Endodermal cell (in vitro differentiated cells): ENCODE data around the gene TMEM72. TPM values are rescaled to one million over a fixed set of nuclear protein-coding genes. Genes with fewer than 3 reads are reported as not detected.

Experiments used
- DNase-seq: peaks from one replicate; pipeline ENCODE4 v3.0.0-alpha.2; 2017
- H3K27ac ChIP-seq: 2 replicates; pipeline ENCODE4 v1.5.1; 2013; ENCODE audit warnings: mild to moderate bottlenecking, low read depth, low read length, moderate library complexity
- H3K27me3 ChIP-seq: 2 replicates; pipeline ENCODE4 v1.6.1; 2013; ENCODE audit warnings: mild to moderate bottlenecking, low read length, moderate library complexity; ENCODE audit not compliant: insufficient read depth, control insufficient read depth, poor library complexity, severe bottlenecking
- H3K36me3 ChIP-seq: 2 replicates; pipeline ENCODE4 v1.7.0; 2013; ENCODE audit warnings: mild to moderate bottlenecking, low read length, moderate library complexity; ENCODE audit not compliant: control insufficient read depth, insufficient read depth
- H3K4me1 ChIP-seq: one replicate; pipeline ENCODE4 v1.7.0; 2013; ENCODE audit warnings: low read length; ENCODE audit not compliant: control insufficient read depth, insufficient read depth
- H3K4me3 ChIP-seq: 2 replicates; pipeline ENCODE4 v1.5.1; 2013; ENCODE audit warnings: mild to moderate bottlenecking, low read length, moderate library complexity
- H3K9ac ChIP-seq: 2 replicates; pipeline ENCODE4 v1.6.1; 2013; ENCODE audit warnings: mild to moderate bottlenecking, low read length, moderate library complexity; ENCODE audit not compliant: poor library complexity, severe bottlenecking; ENCODE audit errors: extremely low read depth
- H3K9me3 ChIP-seq: 2 replicates; pipeline ENCODE4 v1.6.1; 2013; ENCODE audit warnings: mild to moderate bottlenecking, low read length, moderate library complexity; ENCODE audit not compliant: control insufficient read depth
- H3K27ac Mint-ChIP-seq: 2 replicates; pipeline ENCODE4 v1.8.0; 2020; ENCODE audit warnings: mixed read lengths
- H3K27me3 Mint-ChIP-seq: 2 replicates; pipeline ENCODE4 v1.8.0; 2021; ENCODE audit warnings: mild to moderate bottlenecking, mixed read lengths; ENCODE audit not compliant: insufficient read depth
- H3K36me3 Mint-ChIP-seq: 2 replicates; pipeline ENCODE4 v1.8.0; 2020; ENCODE audit warnings: low read depth, mixed read lengths
- H3K4me1 Mint-ChIP-seq: 2 replicates; pipeline ENCODE4 v1.8.0; 2020; ENCODE audit warnings: mixed read lengths
- H3K4me3 Mint-ChIP-seq: 2 replicates; pipeline ENCODE4 v1.8.0; 2020; ENCODE audit warnings: mild to moderate bottlenecking, moderate library complexity, mixed read lengths
- H3K9me3 Mint-ChIP-seq: 2 replicates; pipeline ENCODE4 v1.8.0; 2020; ENCODE audit warnings: mild to moderate bottlenecking, mixed read lengths
- CTCF ChIP-seq: fragments of 200-600 bp; sonication (generic); conservative IDR thresholded peaks from 2 replicates; pipeline ENCODE4 v1.5.0; 2021; ENCODE audit warnings: antibody characterized with exemption, mild to moderate bottlenecking
- WGBS, 2 experiments: methylation state at CpG; one replicate each; pipeline versions ENCODE4 v1.1.5 to v1.1.7; 2013; ENCODE audit warnings: missing lambda C conversion rate in 2 of 2, mixed read lengths in 1 of 2; ENCODE audit not compliant: insufficient coverage in 1 of 2, insufficient read length in 1 of 2; 5-methylcytosine and 5-hydroxymethylcytosine counted together
- total RNA-seq, 2 donors: library from RNA; stranded (reverse); fragmentation: NEBNext Ultra II Directional in 1 of 2; extraction: Animal tissue kit (Norgen Biotek cat#: 25700) in 1 of 2; gene quantifications; 2 replicates in 1 of 2; 3 replicates in 1 of 2; pipeline ENCODE4 v1.2.1, GENCODE V29; 2021

The TMEM72 gene
- total RNA-seq, 2 donors from 2014 or later: not detected

DNA sequence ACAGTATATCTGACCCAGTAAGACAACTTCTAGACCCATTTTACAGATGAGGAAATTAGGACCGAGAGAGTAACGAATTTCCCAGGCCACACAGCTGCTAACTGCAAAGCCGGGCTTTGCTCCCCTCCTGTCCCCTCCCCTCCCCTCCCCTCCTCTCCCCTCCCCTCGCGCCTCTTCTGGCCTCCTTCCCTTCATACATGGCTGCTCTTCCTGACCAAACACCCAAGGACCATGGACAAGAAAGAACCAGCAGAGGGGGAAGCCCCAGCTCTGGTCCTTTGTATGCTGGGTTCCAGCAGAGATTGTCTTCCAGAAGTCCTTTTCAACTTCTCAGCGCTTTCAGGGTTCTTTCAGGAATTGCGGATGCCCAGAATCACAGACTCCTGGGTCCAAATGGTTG lies 3.6 kb upstream of the TMEM72 start:
- H3K4me3 Mint-ChIP-seq: no peak overlapping the region
- no peaks in the 10 kb centered on the region for H3K27me3 ChIP-seq
- H3K4me1 Mint-ChIP-seq: peaks cover 15% of the 10 kb centered on the region
- H3K4me3 ChIP-seq: no peak overlapping the region
- WGBS, 2 experiments: 90 to 100% methylated on average over 2 to 7 of the region's 7 CpGs
- H3K4me1 ChIP-seq: peaks cover 2% of the 10 kb centered on the region
- no peaks in the 10 kb centered on the region for H3K36me3 ChIP-seq
- H3K27me3 Mint-ChIP-seq: peaks cover 5% of the 10 kb centered on the region
- no peaks in the 10 kb centered on the region for H3K36me3 Mint-ChIP-seq
- DNase-seq: no peak
- H3K27ac ChIP-seq: no peak overlapping the region
- no peak overlapping the region for H3K9ac ChIP-seq
- H3K9me3 Mint-ChIP-seq: no peaks in the 10 kb centered on the region
- no peak for TF ChIP-seq CTCF
- H3K9me3 ChIP-seq: no peaks in the 10 kb centered on the region
- H3K27ac Mint-ChIP-seq: no peak overlapping the region

DNA sequence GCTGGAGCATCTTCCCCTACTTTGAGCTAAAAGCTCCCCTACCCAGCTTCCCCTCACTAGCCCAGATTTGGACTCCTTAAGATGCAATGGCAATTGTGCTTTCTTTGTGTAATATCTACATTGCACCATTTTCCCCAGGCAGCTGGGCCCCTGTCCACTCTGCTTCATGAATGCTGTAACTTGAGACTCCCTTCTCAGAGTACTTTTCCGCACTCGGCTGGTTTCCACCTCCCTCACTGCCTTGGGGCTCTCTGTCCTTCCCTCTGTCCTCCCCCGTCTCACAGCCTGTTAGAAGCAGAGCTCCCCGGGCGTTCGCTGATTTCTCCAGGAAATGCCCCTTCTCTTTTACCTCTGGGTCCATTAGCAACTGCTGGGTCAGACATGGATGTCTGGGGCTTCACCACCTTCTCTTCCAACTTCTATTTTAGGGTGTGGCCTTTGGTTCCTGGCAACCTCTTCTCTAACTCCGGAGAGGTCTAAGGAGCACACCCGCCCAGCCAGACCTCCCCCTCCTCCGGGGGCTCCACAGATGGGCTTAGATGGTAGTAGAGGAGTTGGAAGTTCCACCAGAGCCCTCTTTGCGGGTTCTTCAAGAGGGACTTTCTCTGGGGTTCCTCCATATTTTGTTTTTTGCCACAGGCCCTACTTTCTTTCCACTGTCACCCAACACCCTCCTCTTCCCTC lies 2.9 kb upstream of the TMEM72 start:
- H3K27ac ChIP-seq: no peak overlapping the region
- peaks cover 2% of the 10 kb centered on the region for H3K4me1 ChIP-seq
- H3K9me3 ChIP-seq: no peaks in the 10 kb centered on the region
- no peak overlapping the region for H3K4me3 ChIP-seq
- no peaks in the 10 kb centered on the region for H3K36me3 Mint-ChIP-seq
- no peak overlapping the region for H3K27ac Mint-ChIP-seq
- H3K4me3 Mint-ChIP-seq: no peak overlapping the region
- H3K27me3 Mint-ChIP-seq: peaks cover 5% of the 10 kb centered on the region
- H3K9ac ChIP-seq: no peak overlapping the region
- H3K36me3 ChIP-seq: no peaks in the 10 kb centered on the region
- 75 to 76% methylated on average over 4 to 10 of the region's 10 CpGs for WGBS, 2 experiments
- peak; percentile 55 for DNase-seq
- no peaks in the 10 kb centered on the region for H3K27me3 ChIP-seq
- H3K4me1 Mint-ChIP-seq: peaks cover 17% of the 10 kb centered on the region
- no peaks in the 10 kb centered on the region for H3K9me3 Mint-ChIP-seq
- no peak for TF ChIP-seq CTCF

DNA sequence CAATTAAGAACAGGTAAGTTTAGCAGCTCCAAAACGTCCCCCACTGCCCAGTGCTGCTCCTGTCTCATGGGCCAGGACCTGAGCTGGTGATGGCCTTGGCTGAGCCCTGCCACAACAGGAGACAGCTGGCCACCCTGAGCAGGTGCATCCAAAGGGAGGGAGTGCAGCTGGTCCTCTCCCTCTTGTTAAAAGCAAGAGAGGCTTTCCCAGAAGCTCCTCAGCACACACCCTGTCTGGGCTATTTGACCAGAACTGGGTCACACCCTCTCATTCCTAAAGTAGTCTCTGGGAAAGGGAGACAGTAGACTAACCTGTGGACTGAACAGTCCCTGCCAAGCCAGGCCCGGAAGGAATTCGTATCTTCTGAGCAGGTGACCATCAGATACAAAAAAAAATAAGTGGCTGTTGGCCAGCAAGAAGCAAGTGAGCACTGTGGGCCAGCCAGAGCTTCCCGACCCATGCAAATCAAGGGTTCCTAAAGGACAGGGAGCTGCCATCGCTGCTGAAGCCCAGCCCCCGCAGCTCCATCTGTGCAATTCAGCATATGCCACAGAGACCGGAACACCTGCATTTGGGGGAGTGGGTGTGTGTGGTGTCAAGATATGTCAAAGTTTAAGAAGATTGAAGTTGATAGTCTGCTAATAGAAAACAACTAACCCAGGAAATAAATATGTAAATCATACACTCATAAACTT lies 2.1 kb upstream of the TMEM72 start:
- WGBS, 2 experiments: 87 to 89% methylated on average over 7 of the region's 7 CpGs
- no peak for TF ChIP-seq CTCF
- Mint-ChIP-seq H3K27me3 (peaks cover 5% of the 10 kb centered on the region), H3K4me3 (no peak overlapping the region), H3K4me1 (peaks cover 26% of the 10 kb centered on the region), H3K36me3 (no peaks in the 10 kb centered on the region), H3K9me3 (no peaks in the 10 kb centered on the region), H3K27ac (no peak overlapping the region)
- no peaks in the 10 kb centered on the region for H3K27me3 ChIP-seq
- no peak overlapping the region for H3K27ac ChIP-seq
- no peaks in the 10 kb centered on the region for H3K9me3 ChIP-seq
- no peak overlapping the region for H3K4me3 ChIP-seq
- peaks cover 2% of the 10 kb centered on the region for H3K4me1 ChIP-seq
- H3K9ac ChIP-seq: no peak overlapping the region
- no peaks in the 10 kb centered on the region for H3K36me3 ChIP-seq
- DNase-seq: no peak
